GM10266 (cell line): ENCODE results near the gene TRIM37.

Experiments used
- DNase-seq: peaks from one replicate; pipeline ENCODE4 v3.0.0; 2012; ENCODE audit errors: extremely low spot score
- TF ChIP-seq, protein P1 (sequence below): IDR thresholded peaks from 2 replicates; pipeline ENCODE4 v1.5.1; 2012; ENCODE audit warnings: mild to moderate bottlenecking, low read depth; ENCODE audit not compliant: control insufficient read depth, insufficient read depth; ENCODE audit errors: missing control alignments

Gene TRIM37

GRCh38 chr17:59030811-59031210, 75.9 kb downstream of the TRIM37 start:
- DNase-seq, result no peak
- TF ChIP-seq, protein P1, sequence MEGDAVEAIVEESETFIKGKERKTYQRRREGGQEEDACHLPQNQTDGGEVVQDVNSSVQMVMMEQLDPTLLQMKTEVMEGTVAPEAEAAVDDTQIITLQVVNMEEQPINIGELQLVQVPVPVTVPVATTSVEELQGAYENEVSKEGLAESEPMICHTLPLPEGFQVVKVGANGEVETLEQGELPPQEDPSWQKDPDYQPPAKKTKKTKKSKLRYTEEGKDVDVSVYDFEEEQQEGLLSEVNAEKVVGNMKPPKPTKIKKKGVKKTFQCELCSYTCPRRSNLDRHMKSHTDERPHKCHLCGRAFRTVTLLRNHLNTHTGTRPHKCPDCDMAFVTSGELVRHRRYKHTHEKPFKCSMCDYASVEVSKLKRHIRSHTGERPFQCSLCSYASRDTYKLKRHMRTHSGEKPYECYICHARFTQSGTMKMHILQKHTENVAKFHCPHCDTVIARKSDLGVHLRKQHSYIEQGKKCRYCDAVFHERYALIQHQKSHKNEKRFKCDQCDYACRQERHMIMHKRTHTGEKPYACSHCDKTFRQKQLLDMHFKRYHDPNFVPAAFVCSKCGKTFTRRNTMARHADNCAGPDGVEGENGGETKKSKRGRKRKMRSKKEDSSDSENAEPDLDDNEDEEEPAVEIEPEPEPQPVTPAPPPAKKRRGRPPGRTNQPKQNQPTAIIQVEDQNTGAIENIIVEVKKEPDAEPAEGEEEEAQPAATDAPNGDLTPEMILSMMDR, result no peak

- TF ChIP-seq, protein P1, result no peak
- no peak for DNase-seq
Measured at GRCh38 chr17:59028328-59028727, 78.4 kb downstream of the TRIM37 start.

- TF ChIP-seq, protein P1, result no peak
- DNase-seq, result peak; percentile 13
Measured at GRCh38 chr17:59027750-59028149, 78.9 kb downstream of the TRIM37 start.

DNA sequence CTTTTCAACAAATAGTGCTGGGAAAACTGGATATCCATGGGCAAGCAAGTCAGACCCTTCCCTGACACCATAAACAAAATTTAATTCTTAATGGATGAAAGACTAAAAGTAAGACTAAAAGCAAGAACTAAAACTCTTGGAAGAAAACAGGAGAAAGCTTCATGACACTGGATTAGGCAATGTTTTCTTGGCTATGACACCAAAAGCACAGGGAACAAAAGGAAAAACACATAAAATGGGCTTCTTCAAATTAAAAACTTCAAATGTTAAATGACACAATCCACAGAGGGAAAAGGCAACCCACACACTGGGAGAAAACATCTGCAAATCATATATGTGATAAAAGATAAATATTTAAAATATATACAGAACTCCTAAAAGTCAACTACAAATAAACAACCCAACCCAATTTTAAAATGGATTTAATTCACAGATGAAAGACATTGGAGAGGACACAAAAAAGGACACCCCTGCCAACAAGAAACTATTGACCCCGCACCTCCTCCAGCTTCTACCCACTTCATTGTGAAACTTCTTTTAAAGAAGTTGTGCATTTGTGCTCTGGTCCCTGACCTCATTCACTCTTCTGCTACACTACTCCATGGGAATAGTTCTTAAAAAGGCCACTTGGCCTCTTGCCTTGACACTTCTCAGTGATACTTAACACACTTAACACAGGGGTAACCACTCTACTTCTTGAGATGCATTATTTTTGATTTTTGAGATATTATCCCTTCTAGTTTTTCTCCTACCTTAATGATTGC, 80.3 kb downstream of the TRIM37 start:
- TF ChIP-seq, protein P1, result no peak
- no peak for DNase-seq

GRCh38 chr17:59024916-59025315, 81.8 kb downstream of the TRIM37 start:
- DNase-seq, result no peak
- TF ChIP-seq, protein P1, result no peak

GRCh38 chr17:59018019-59018418, 88.7 kb downstream of the TRIM37 start:
- TF ChIP-seq, protein P1, result no peak

DNA sequence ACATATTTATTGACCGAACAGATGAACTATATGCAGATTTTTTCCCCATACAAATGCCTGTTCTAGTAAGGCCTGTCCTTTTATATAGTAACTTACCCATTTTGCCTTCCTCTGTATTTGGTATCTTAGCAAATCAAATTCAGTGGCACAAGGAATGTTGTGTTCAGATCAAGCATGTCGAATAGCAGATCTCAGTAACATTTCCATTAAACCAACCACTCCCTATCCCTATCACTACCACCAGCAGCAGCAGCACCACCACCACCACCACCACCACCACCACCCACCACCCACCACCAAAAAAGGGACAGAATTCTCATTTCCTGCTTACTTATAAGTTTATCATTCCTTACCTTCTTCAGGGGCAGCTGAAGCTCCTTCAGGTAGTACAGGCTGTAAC, 94.7 kb downstream of the TRIM37 start:
- no peak for DNase-seq
- TF ChIP-seq, protein P1, result no peak

More at GRCh38 chr17:59018019-59018418, 88.7 kb downstream of the TRIM37 start:
- DNase-seq, result no peak
